ENCODE data around the gene NRF1. TPM values are rescaled to one million over a fixed set of nuclear protein-coding genes. Genes with fewer than 3 reads are reported as not detected.

Gene NRF1
- total and polyA plus RNA-seq, 10 of the 15 experiments (the other 5 are each of a cell fraction or from before 2014, with no cell fraction given) = 3.5 to 23.1 (median 13.5) TPM

- no peak for TF ChIP-seq ATF3 (IDR thresholded peaks at IDR 0.05; ENCODE audit: borderline replicate concordance, extremely low read depth, low read depth, low read length)
- TF ChIP-seq MTA2 (IDR thresholded peaks at IDR 0.05; ENCODE audit: low read depth) = no peak
- TF ChIP-seq GATAD2B (conservative IDR thresholded peaks at IDR 0.05; ENCODE audit: low read depth) = no peak
- no peak for TF ChIP-seq USF2 (IDR thresholded peaks at IDR 0.05; ENCODE audit: borderline replicate concordance, low read depth, low read length)
- TF ChIP-seq WRNIP1 (IDR thresholded peaks at IDR 0.05; ENCODE audit: borderline replicate concordance, low read depth, low read length) = no peak
- TF ChIP-seq BCL3 (IDR thresholded peaks at IDR 0.05; ENCODE audit: borderline replicate concordance, insufficient read depth, low read depth, low read length, poor library complexity, severe bottlenecking) = no peak
- no peak for TF ChIP-seq CHD1 (IDR thresholded peaks at IDR 0.05; ENCODE audit: low read depth, low read length)
- no peak for TF ChIP-seq BACH1 (IDR thresholded peaks at IDR 0.05; ENCODE audit: borderline replicate concordance)
- no peak for TF ChIP-seq ELK1 (IDR thresholded peaks at IDR 0.05; ENCODE audit: low read depth, low read length)
Observed at GRCh38 chr7:129675521-129675920, 64.0 kb downstream of the NRF1 start (continued).
